ENCODE data around the gene CYP4V2.

The CYP4V2 gene

DNA sequence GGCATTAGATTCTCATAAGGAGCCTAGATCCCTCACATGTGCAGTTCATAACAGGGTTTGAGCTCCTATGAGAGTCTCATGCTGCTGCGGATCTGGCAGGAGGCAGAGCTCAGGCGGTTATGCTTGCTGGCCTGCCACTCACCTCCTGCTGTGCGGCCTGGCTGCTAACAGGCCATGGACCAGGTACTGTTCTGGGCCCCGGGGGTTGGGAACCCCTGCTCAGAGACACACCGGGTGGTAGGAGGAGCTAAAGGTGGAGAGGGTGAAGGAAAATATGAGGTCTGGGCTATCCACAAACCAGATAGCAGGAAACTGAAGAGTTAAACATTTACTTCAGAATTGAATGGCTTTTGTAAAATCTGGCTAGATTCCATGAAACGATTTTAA lies 68.7 kb downstream of the CYP4V2 start:
- Mint-ChIP-seq H3K4me1 (ENCODE audit: low read depth) (no peaks in the 10 kb centered on the region), H3K27ac (no peak overlapping the region), H3K36me3 (ENCODE audit: low read depth) (no peaks in the 10 kb centered on the region), H3K9me3 (no peaks in the 10 kb centered on the region), H3K27me3 (peaks cover 16% of the 10 kb centered on the region), H3K4me3 (no peak overlapping the region)
- DNase-seq: no peak
